CD14-positive monocyte (primary cell): ENCODE results near the gene MET. TPM values are rescaled to one million over a fixed set of nuclear protein-coding genes. Genes with fewer than 3 reads are reported as not detected.
"Not testable (repeated sequence)": the region's sequence is repeated elsewhere in the genome, so short reads cannot be mapped to it uniquely, and the experiment has no call there.

Experiments
- DNase-seq, 3 donors: peaks; one replicate each; pipeline ENCODE4 v3.0.0-alpha.2; 2011 to 2022
- H2AFZ ChIP-seq: 2 replicates; pipeline ENCODE4 v1.6.0; 2012; ENCODE audit warnings: mild to moderate bottlenecking, low read depth, low read length, inconsistent platforms; ENCODE audit not compliant: insufficient read depth, poor library complexity, severe bottlenecking
- H3K27ac ChIP-seq, 2 donors: 1 replicate in 1 of 2; 2 replicates in 1 of 2; pipeline ENCODE4 v1.5.1; 2012 to 2013; ENCODE audit warnings: low read length in 2 of 2, control low read depth in 1 of 2, inconsistent platforms in 1 of 2, low read depth in 1 of 2, mild to moderate bottlenecking in 1 of 2
- H3K27me3 ChIP-seq, 2 donors: one replicate each; pipeline versions ENCODE4 v1.6.0 to v1.6.1; 2011 to 2013; ENCODE audit warnings: low read length in 2 of 2; ENCODE audit not compliant: control insufficient read depth in 2 of 2, insufficient read depth in 2 of 2
- H3K36me3 ChIP-seq, 2 donors: replicated peaks in 1 of 2; 1 replicate in 1 of 2; 2 replicates in 1 of 2; pipeline versions ENCODE4 v1.5.1 to v1.6.1; 2012 to 2013; ENCODE audit warnings: low read length in 2 of 2, control low read depth in 1 of 2, inconsistent platforms in 1 of 2, mild to moderate bottlenecking in 1 of 2; ENCODE audit not compliant: insufficient read depth in 2 of 2, control insufficient read depth in 1 of 2
- H3K4me1 ChIP-seq, 2 donors: 1 replicate in 1 of 2; 2 replicates in 1 of 2; pipeline versions ENCODE4 v1.5.1 to v1.6.1; 2012 to 2013; ENCODE audit warnings: low read length in 2 of 2, control low read depth in 1 of 2, inconsistent platforms in 1 of 2, mild to moderate bottlenecking in 1 of 2, moderate library complexity in 1 of 2; ENCODE audit not compliant: insufficient read depth in 2 of 2, control insufficient read depth in 1 of 2
- H3K4me2 ChIP-seq: replicated peaks from 2 replicates; pipeline ENCODE3; 2012; ENCODE audit warnings: low read length, moderate library complexity, mild to moderate bottlenecking; ENCODE audit not compliant: poor library complexity, severe bottlenecking; ENCODE audit errors: extremely low read depth
- H3K4me3 ChIP-seq, 3 experiments: fragments of 200-600 bp in 1 of 3; sonication (generic) in 1 of 3; replicated peaks in 1 of 3; 1 replicate in 2 of 3; 2 replicates in 1 of 3; pipeline ENCODE4 v1.5.1; 2011 to 2013; ENCODE audit warnings: low read length in 3 of 3, mild to moderate bottlenecking in 3 of 3, control low read depth in 2 of 3, low read depth in 2 of 3, inconsistent platforms in 1 of 3, moderate library complexity in 1 of 3
- H3K79me2 ChIP-seq: 2 replicates; pipeline ENCODE4 v1.6.0; 2012; ENCODE audit warnings: mild to moderate bottlenecking, control low read depth, inconsistent platforms, low read length, moderate library complexity; ENCODE audit not compliant: insufficient read depth
- H3K9ac ChIP-seq: 2 replicates; pipeline ENCODE4 v1.6.0; 2017; ENCODE audit warnings: low read length, mild to moderate bottlenecking; ENCODE audit not compliant: insufficient read depth, poor library complexity, severe bottlenecking
- H3K9me3 ChIP-seq, 2 donors: replicated peaks in 1 of 2; 1 replicate in 1 of 2; 2 replicates in 1 of 2; pipeline versions ENCODE4 v1.5.1 to v1.6.1; 2012 to 2013; ENCODE audit warnings: low read length in 2 of 2, control low read depth in 1 of 2; ENCODE audit not compliant: control insufficient read depth in 1 of 2, insufficient read depth in 1 of 2
- H4K20me1 ChIP-seq: 2 replicates; pipeline ENCODE4 v1.6.0; 2012; ENCODE audit warnings: mild to moderate bottlenecking, low read length, control low read depth, moderate library complexity; ENCODE audit not compliant: insufficient read depth
- H3K27ac Mint-ChIP-seq, 7 donors: one replicate each; pipeline ENCODE4 v1.8.0; 2020; ENCODE audit warnings: mild to moderate bottlenecking in 7 of 7, mixed read lengths in 7 of 7, moderate library complexity in 6 of 7, inconsistent platforms in 2 of 7
- H3K27me3 Mint-ChIP-seq, 3 donors: one replicate each; pipeline ENCODE4 v1.8.0; 2021 to 2022; ENCODE audit warnings: low read depth in 3 of 3, mild to moderate bottlenecking in 3 of 3, mixed read lengths in 3 of 3, moderate library complexity in 3 of 3, inconsistent platforms in 1 of 3
- H3K36me3 Mint-ChIP-seq, 2 donors: one replicate each; pipeline ENCODE4 v1.8.0; 2020; ENCODE audit warnings: mixed read lengths in 2 of 2, inconsistent platforms in 1 of 2, mild to moderate bottlenecking in 1 of 2
- H3K4me1 Mint-ChIP-seq: one replicate; pipeline ENCODE4 v1.8.0; 2020; ENCODE audit warnings: mild to moderate bottlenecking, mixed read lengths
- H3K4me3 Mint-ChIP-seq, 2 donors: one replicate each; pipeline ENCODE4 v1.8.0; 2020; ENCODE audit warnings: mild to moderate bottlenecking in 2 of 2, mixed read lengths in 2 of 2, moderate library complexity in 1 of 2
- H3K9me3 Mint-ChIP-seq, 7 donors: one replicate each; pipeline ENCODE4 v1.8.0; 2020 to 2022; ENCODE audit warnings: mixed read lengths in 7 of 7, mild to moderate bottlenecking in 6 of 7, moderate library complexity in 6 of 7, inconsistent platforms in 2 of 7
- CTCF ChIP-seq: fragments of 200-600 bp; IDR thresholded peaks from one replicate; pipeline ENCODE4 v1.8.0; 2022; ENCODE audit warnings: antibody characterized with exemption, mild to moderate bottlenecking
- WGBS: methylation state at CpG from one replicate; pipeline ENCODE4 v1.1.5; 2013; ENCODE audit warnings: missing lambda C conversion rate; ENCODE audit not compliant: insufficient coverage; 5-methylcytosine and 5-hydroxymethylcytosine counted together
- intact Hi-C, 2 donors: fragments of 100-400 bp; cut with micrococcal nuclease; formaldehyde crosslinking; loops; one replicate each; pipeline versions ENCODE4 v1.15.0 to v1.15.1; 2023
- polyA plus RNA-seq, 3 donors: library from polyadenylated mRNA; depleted of rRNA in 1 of 3; unstranded in 2 of 3; stranded (reverse) in 1 of 3; fragments of 300-500 nt in 2 of 3; fragments of >200 nt in 1 of 3; fragmentation: Illumina TruSeq in 2 of 3; gene quantifications; 1 replicate in 2 of 3; 2 replicates in 1 of 3; pipeline ENCODE4 v1.2.3, GENCODE V29; 2012 to 2021

MET gene
- polyA plus RNA-seq, 3 donors, result not detected

GRCh38 chr7:116811768-116812167 is 139.8 kb downstream of the MET start:
- no peaks in the 10 kb centered on the region for H4K20me1 ChIP-seq
- WGBS, result 89% methylated on average over 2 of the region's 3 CpGs
- H3K4me1 ChIP-seq, result peaks cover 0 to 12% of the 10 kb centered on the region in 2 donors
- Mint-ChIP-seq H3K4me3 (no peak overlapping the region), H3K9me3 (no peaks in the 10 kb centered on the region), H3K4me1 (peaks cover 11% of the 10 kb centered on the region), H3K36me3 (no peaks in the 10 kb centered on the region), H3K27ac (no peak overlapping the region), H3K27me3 (peaks cover 0 to 1% (median 0%) of the 10 kb centered on the region in 3 donors)
- H2AFZ ChIP-seq, result no peak overlapping the region
- no peak overlapping the region for H3K4me2 ChIP-seq
- no peaks in the 10 kb centered on the region for H3K79me2 ChIP-seq
- DNase-seq, result no peak
- intact Hi-C loops, result loop anchor here in 1 of 2 donors (5.0 kb wide), 1 partner anchor 46 kb away; no protein-coding TSS in a partner anchor
- no peak overlapping the region for H3K27ac ChIP-seq
- H3K27me3 ChIP-seq, result no peaks in the 10 kb centered on the region
- H3K9me3 ChIP-seq, result no peaks in the 10 kb centered on the region
- H3K4me3 ChIP-seq, result no peak overlapping the region
- TF ChIP-seq CTCF, result no peak
- H3K9ac ChIP-seq, result no peak overlapping the region
- H3K36me3 ChIP-seq, result no peaks in the 10 kb centered on the region

- Histone ChIP-seq H3K79me2 (no peaks in the 10 kb centered on the region), H3K27me3 (no peaks in the 10 kb centered on the region), H3K9me3 (no peaks in the 10 kb centered on the region), H3K4me1 (peaks cover 0 to 12% of the 10 kb centered on the region in 2 donors), H3K27ac (peak overlapping the region in 1 of 2 donors; percentile 1), H4K20me1 (no peaks in the 10 kb centered on the region), H3K9ac (no peak overlapping the region), H3K4me3 (no peak overlapping the region), H3K4me2 (no peak overlapping the region), H2AFZ (no peak overlapping the region), H3K36me3 (no peaks in the 10 kb centered on the region)
- Mint-ChIP-seq H3K4me1 (peaks cover 11% of the 10 kb centered on the region), H3K36me3 (no peaks in the 10 kb centered on the region), H3K27ac (peak overlapping the region in 5 of 7 donors; percentile 11 to 68 (median 59)), H3K27me3 (no peaks in the 10 kb centered on the region), H3K9me3 (no peaks in the 10 kb centered on the region), H3K4me3 (peak overlapping the region in 1 of 2 donors; percentile 67)
- peak; percentile 7 to 26 (median 21) for DNase-seq
- intact Hi-C loops, result loop anchor here in 1 of 2 donors (5.0 kb wide), 1 partner anchor 44 kb away; no protein-coding TSS in a partner anchor
- no peak for TF ChIP-seq CTCF
- WGBS, result no CpG with 5 or more reads among the region's 2 CpGs
Measured at GRCh38 chr7:116812860-116813259, 140.9 kb downstream of the MET start.

GRCh38 chr7:116813371-116813770 is 141.4 kb downstream of the MET start:
- H3K4me3 ChIP-seq, H3K79me2 ChIP-seq, H3K27me3 Mint-ChIP-seq, H3K27ac ChIP-seq, DNase-seq, H3K36me3 ChIP-seq, H4K20me1 ChIP-seq, H3K4me2 ChIP-seq, H3K36me3 Mint-ChIP-seq, H3K27me3 ChIP-seq, H2AFZ ChIP-seq, H3K9me3 ChIP-seq, H3K4me3 Mint-ChIP-seq, H3K9ac ChIP-seq, H3K9me3 Mint-ChIP-seq: not testable (repeated sequence)
- WGBS, result 100% methylated on average over 1 of the region's 3 CpGs
- H3K4me1 Mint-ChIP-seq, result peaks cover 11% of the 10 kb centered on the region
- H3K4me1 ChIP-seq, result peaks cover 0 to 12% of the 10 kb centered on the region in 2 donors
- peak overlapping the region in 2 of 7 donors; percentile 16 to 68 for H3K27ac Mint-ChIP-seq
- intact Hi-C loops, result loop anchor here in 1 of 2 donors (5.0 kb wide), 1 partner anchor 44 kb away; no protein-coding TSS in a partner anchor
